Measurements from ENCODE around the gene BBS9.

Gene BBS9

DNA sequence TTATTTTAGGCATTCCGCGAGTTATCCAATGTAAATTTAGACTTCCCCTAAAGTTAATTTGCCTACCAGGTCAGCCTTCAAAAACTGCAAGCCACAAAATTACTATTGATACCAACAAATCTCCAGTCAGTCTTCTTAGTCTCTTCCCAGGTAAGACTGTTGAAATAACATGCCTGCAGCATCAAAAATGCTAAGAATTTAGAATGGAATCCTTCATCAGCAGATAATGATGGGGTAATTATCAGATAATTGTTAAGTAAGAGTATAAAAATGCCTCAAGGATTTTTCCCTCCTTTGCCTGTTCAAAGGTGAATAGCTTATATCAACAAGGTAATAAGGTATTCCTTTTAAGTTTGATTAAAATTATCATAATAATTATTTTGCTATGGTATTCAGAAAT, 228.5 kb downstream of the BBS9 start:
- ATAC-seq (replicated peaks; ENCODE audit: extremely low read depth, poor library complexity, severe bottlenecking) (no peak), DNase-seq (ENCODE audit: low spot score in 2 of 2) (no peak)
- Mint-ChIP-seq H3K4me3 (no peak overlapping the region), H3K9me3 (no peaks in the 10 kb centered on the region), H3K27me3 (no peaks in the 10 kb centered on the region), H3K4me1 (no peaks in the 10 kb centered on the region), H3K27ac (ENCODE audit: low read depth) (no peak overlapping the region), H3K36me3 (ENCODE audit: insufficient read depth) (peaks cover 6% of the 10 kb centered on the region)

- H3K36me3 Mint-ChIP-seq (ENCODE audit: insufficient read depth): peaks cover 9% of the 10 kb centered on the region
Observed at GRCh38 chr7:33369888-33370287, 240.5 kb downstream of the BBS9 start.

GRCh38 chr7:33373195-33373594, 243.8 kb downstream of the BBS9 start:
- no peak for ATAC-seq (replicated peaks; ENCODE audit: extremely low read depth, poor library complexity, severe bottlenecking)
- no peak for DNase-seq (ENCODE audit: low spot score in 2 of 2)
- H3K4me3 Mint-ChIP-seq: no peak overlapping the region
- H3K36me3 Mint-ChIP-seq (ENCODE audit: insufficient read depth): peaks cover 6% of the 10 kb centered on the region
- no peak overlapping the region for H3K27ac Mint-ChIP-seq (ENCODE audit: low read depth)
- no peaks in the 10 kb centered on the region for H3K27me3 Mint-ChIP-seq
- H3K9me3 Mint-ChIP-seq: no peaks in the 10 kb centered on the region
- peaks cover 4% of the 10 kb centered on the region for H3K4me1 Mint-ChIP-seq

More at GRCh38 chr7:33369888-33370287, 240.5 kb downstream of the BBS9 start:
- DNase-seq (ENCODE audit: low spot score in 2 of 2) (no peak), ATAC-seq (replicated peaks; ENCODE audit: extremely low read depth, poor library complexity, severe bottlenecking) (no peak)
- Mint-ChIP-seq H3K4me1 (no peaks in the 10 kb centered on the region), H3K27me3 (no peaks in the 10 kb centered on the region), H3K27ac (ENCODE audit: low read depth) (no peak overlapping the region), H3K9me3 (no peaks in the 10 kb centered on the region), H3K4me3 (no peak overlapping the region)

DNA sequence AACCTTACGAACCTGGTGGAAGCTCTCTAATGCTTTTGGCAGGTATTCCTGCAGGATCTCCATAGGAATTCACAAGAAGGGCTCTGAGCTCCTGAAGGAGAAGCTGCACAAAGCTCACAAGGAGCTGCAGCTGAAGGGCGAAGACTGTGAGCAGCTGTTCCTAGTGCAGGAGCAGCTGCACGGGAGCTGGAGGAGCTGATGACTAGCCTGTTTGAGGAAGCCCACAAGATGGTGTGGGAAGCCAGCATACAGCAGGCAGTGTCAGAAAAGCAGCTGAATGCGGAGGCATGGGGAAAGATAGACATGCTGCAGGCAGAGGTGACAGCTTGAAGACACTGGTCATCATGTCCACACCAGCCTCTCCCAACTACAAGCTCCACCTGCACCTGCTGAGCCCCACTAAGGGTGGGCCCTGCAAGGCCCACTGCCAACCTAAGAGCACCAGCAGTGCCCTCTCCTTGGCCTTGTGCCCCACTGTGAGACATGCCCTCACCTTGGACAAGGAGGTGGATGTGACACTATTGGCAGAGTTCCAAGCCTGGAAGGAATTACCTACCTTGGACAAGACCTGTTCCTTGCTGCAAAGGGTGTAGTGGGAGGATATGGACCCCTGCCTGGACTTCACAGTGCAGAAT, 250.6 kb downstream of the BBS9 start:
- H3K4me3 Mint-ChIP-seq: no peak overlapping the region
- H3K27me3 Mint-ChIP-seq: no peaks in the 10 kb centered on the region
- H3K27ac Mint-ChIP-seq (ENCODE audit: low read depth): no peak overlapping the region
- H3K9me3 Mint-ChIP-seq: no peaks in the 10 kb centered on the region
- no peaks in the 10 kb centered on the region for H3K36me3 Mint-ChIP-seq (ENCODE audit: insufficient read depth)
- ATAC-seq (replicated peaks; ENCODE audit: extremely low read depth, poor library complexity, severe bottlenecking) (no peak), DNase-seq (ENCODE audit: low spot score in 2 of 2) (no peak)
- H3K4me1 Mint-ChIP-seq: peaks cover 4% of the 10 kb centered on the region

DNA sequence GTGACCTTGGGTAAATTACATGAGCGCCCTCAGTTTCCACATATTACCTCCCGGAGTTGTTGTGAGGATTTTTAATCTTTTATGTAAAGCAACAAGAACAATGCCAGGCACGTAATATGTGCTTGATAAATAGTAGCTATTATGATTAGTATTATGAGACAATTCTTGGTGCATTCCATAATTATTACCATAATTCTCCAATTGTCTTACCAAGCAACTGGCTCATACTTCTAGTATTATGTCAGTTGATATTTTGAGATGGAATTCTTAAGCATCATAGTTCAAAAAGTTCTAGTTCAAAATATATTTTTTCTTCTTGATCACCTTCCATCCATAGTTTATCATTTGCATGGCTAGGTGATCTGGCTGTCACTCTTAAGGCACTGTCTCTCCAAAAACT, 259.0 kb downstream of the BBS9 start:
- Mint-ChIP-seq H3K4me1 (no peaks in the 10 kb centered on the region), H3K27ac (ENCODE audit: low read depth) (no peak overlapping the region), H3K4me3 (no peak overlapping the region), H3K9me3 (no peaks in the 10 kb centered on the region), H3K36me3 (ENCODE audit: insufficient read depth) (peaks cover 2% of the 10 kb centered on the region), H3K27me3 (no peaks in the 10 kb centered on the region)
- ATAC-seq (replicated peaks; ENCODE audit: extremely low read depth, poor library complexity, severe bottlenecking) (no peak), DNase-seq (ENCODE audit: low spot score in 2 of 2) (no peak)

GRCh38 chr7:33392148-33392547, 262.8 kb downstream of the BBS9 start:
- H3K36me3 Mint-ChIP-seq (ENCODE audit: insufficient read depth): peaks cover 4% of the 10 kb centered on the region
- H3K4me3 Mint-ChIP-seq: no peak overlapping the region
- ATAC-seq (replicated peaks; ENCODE audit: extremely low read depth, poor library complexity, severe bottlenecking) (no peak), DNase-seq (ENCODE audit: low spot score in 2 of 2) (no peak)
- H3K9me3 Mint-ChIP-seq: no peaks in the 10 kb centered on the region
- H3K27ac Mint-ChIP-seq (ENCODE audit: low read depth): no peak overlapping the region
- H3K27me3 Mint-ChIP-seq: no peaks in the 10 kb centered on the region
- H3K4me1 Mint-ChIP-seq: no peaks in the 10 kb centered on the region

- DNase-seq (ENCODE audit: low spot score in 2 of 2) (no peak), ATAC-seq (replicated peaks; ENCODE audit: extremely low read depth, poor library complexity, severe bottlenecking) (no peak)
- Mint-ChIP-seq H3K4me1 (no peaks in the 10 kb centered on the region), H3K9me3 (no peaks in the 10 kb centered on the region), H3K27ac (ENCODE audit: low read depth) (no peak overlapping the region), H3K4me3 (no peak overlapping the region), H3K27me3 (no peaks in the 10 kb centered on the region), H3K36me3 (ENCODE audit: insufficient read depth) (peaks cover 6% of the 10 kb centered on the region)
Observed at GRCh38 chr7:33393770-33394169, 264.4 kb downstream of the BBS9 start.

GRCh38 chr7:33395340-33395739, 266.0 kb downstream of the BBS9 start:
- Mint-ChIP-seq H3K4me1 (no peaks in the 10 kb centered on the region), H3K27me3 (no peaks in the 10 kb centered on the region), H3K4me3 (no peak overlapping the region), H3K9me3 (no peaks in the 10 kb centered on the region), H3K36me3 (ENCODE audit: insufficient read depth) (peaks cover 3% of the 10 kb centered on the region), H3K27ac (ENCODE audit: low read depth) (no peak overlapping the region)
- ATAC-seq (replicated peaks; ENCODE audit: extremely low read depth, poor library complexity, severe bottlenecking): no peak
- DNase-seq (ENCODE audit: low spot score in 2 of 2): no peak

- ATAC-seq (replicated peaks; ENCODE audit: extremely low read depth, poor library complexity, severe bottlenecking): no peak
- H3K27me3 Mint-ChIP-seq: no peaks in the 10 kb centered on the region
- H3K9me3 Mint-ChIP-seq: no peaks in the 10 kb centered on the region
- no peak overlapping the region for H3K4me3 Mint-ChIP-seq
- H3K36me3 Mint-ChIP-seq (ENCODE audit: insufficient read depth): peaks cover 3% of the 10 kb centered on the region
- no peak for DNase-seq (ENCODE audit: low spot score in 2 of 2)
- H3K27ac Mint-ChIP-seq (ENCODE audit: low read depth): no peak overlapping the region
- no peaks in the 10 kb centered on the region for H3K4me1 Mint-ChIP-seq
Observed at GRCh38 chr7:33399528-33400213, 270.3 kb downstream of the BBS9 start.

DNA sequence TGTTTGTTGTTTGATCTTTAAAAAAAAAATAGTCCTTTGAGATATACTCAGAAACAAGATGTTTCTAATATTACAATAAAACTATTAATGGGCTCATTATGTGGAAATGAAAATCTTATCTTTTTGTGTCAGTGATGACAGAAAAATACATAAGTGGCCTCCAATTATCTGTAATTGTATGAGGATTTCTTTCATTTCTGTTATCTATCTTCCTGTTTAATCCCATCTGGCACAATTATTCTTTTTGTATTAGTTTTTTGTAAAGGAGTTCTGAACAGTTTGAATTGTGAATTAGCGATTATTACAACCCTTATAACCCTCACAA, 270.8 kb downstream of the BBS9 start:
- no peaks in the 10 kb centered on the region for H3K4me1 Mint-ChIP-seq
- ATAC-seq (replicated peaks; ENCODE audit: extremely low read depth, poor library complexity, severe bottlenecking): no peak

GRCh38 chr7:33410266-33410665, 280.9 kb downstream of the BBS9 start:
- ATAC-seq (replicated peaks; ENCODE audit: extremely low read depth, poor library complexity, severe bottlenecking): no peak
- DNase-seq (ENCODE audit: low spot score in 2 of 2): no peak
- Mint-ChIP-seq H3K4me3 (no peak overlapping the region), H3K27me3 (no peaks in the 10 kb centered on the region), H3K4me1 (no peaks in the 10 kb centered on the region), H3K9me3 (peaks cover 15% of the 10 kb centered on the region), H3K36me3 (ENCODE audit: insufficient read depth) (no peaks in the 10 kb centered on the region), H3K27ac (ENCODE audit: low read depth) (no peak overlapping the region)

More for the DNA sequence above, 270.8 kb downstream of the BBS9 start:
- Mint-ChIP-seq H3K36me3 (ENCODE audit: insufficient read depth) (peaks cover 3% of the 10 kb centered on the region), H3K4me3 (no peak overlapping the region), H3K27me3 (no peaks in the 10 kb centered on the region), H3K9me3 (no peaks in the 10 kb centered on the region), H3K27ac (ENCODE audit: low read depth) (no peak overlapping the region)
- no peak for DNase-seq (ENCODE audit: low spot score in 2 of 2)

DNA sequence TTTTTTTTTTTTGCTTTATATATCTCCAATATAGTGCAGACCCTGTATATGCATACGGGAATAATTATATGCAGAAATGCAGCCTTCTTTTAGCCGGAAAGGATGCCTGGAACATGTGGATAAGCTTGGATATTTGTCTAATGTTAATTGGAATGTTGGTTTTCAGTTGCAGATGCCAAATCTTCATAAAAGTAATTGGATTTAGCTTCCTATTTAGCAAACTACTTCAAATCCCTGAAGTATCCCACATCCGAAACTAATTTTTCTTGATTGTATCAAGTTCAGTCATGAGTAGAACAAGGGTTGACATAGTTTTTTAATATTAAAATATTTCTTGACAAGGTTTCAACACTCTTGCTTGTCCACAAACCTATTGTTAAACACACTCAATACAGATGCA, 281.7 kb downstream of the BBS9 start:
- Mint-ChIP-seq H3K27me3 (no peaks in the 10 kb centered on the region), H3K4me3 (no peak overlapping the region), H3K4me1 (no peaks in the 10 kb centered on the region), H3K9me3 (peaks cover 15% of the 10 kb centered on the region), H3K36me3 (ENCODE audit: insufficient read depth) (no peaks in the 10 kb centered on the region), H3K27ac (ENCODE audit: low read depth) (no peak overlapping the region)
- DNase-seq (ENCODE audit: low spot score in 2 of 2) (no peak), ATAC-seq (replicated peaks; ENCODE audit: extremely low read depth, poor library complexity, severe bottlenecking) (no peak)

GRCh38 chr7:33412331-33412730, 283.0 kb downstream of the BBS9 start:
- H3K36me3 Mint-ChIP-seq (ENCODE audit: insufficient read depth): no peaks in the 10 kb centered on the region
- H3K27ac Mint-ChIP-seq (ENCODE audit: low read depth): no peak overlapping the region
- no peak for ATAC-seq (replicated peaks; ENCODE audit: extremely low read depth, poor library complexity, severe bottlenecking)
- DNase-seq (ENCODE audit: low spot score in 2 of 2): no peak
- no peaks in the 10 kb centered on the region for H3K4me1 Mint-ChIP-seq
- peaks cover 10% of the 10 kb centered on the region for H3K9me3 Mint-ChIP-seq
- no peaks in the 10 kb centered on the region for H3K27me3 Mint-ChIP-seq
- H3K4me3 Mint-ChIP-seq: no peak overlapping the region
